ENCODE data around the gene ALPI.
"Not testable (repeated sequence)": the region's sequence is repeated elsewhere in the genome, so short reads cannot be mapped to it uniquely, and the experiment has no call there.

Gene ALPI

GRCh38 chr2:232455426-232456255 lies at the start of gene ALPI:
Gene ALPI (plus strand): TSS chr2:232456153. CDS start chr2:232456200, 47 bp downstream.
- no peak for DNase-seq (ENCODE audit: low read depth in 1 of 2, low spot score in 1 of 2)
- no peak for TF ChIP-seq JUND (IDR thresholded peaks at IDR 0.05; ENCODE audit: low read depth)
- in situ Hi-C loops (cut with HindIII; ENCODE audit: low pct_unique_long_range_greater_than_20kb, low sequenced_read_pairs): no loop called here

GRCh38 chr2:232406556-232407310 lies 49.2 kb upstream of the ALPI start, which contains the start of gene ALPG:
Gene ALPG (plus strand): TSS chr2:232406844. CDS start chr2:232406895, 51 bp downstream.
- TF ChIP-seq JUND (IDR thresholded peaks at IDR 0.05; ENCODE audit: low read depth): no peak
- DNase-seq (ENCODE audit: low read depth in 1 of 2, low spot score in 1 of 2): no peak
- in situ Hi-C loops (cut with HindIII; ENCODE audit: low pct_unique_long_range_greater_than_20kb, low sequenced_read_pairs): no loop called here

- in situ Hi-C loops (cut with HindIII; ENCODE audit: low pct_unique_long_range_greater_than_20kb, low sequenced_read_pairs); DNase-seq (ENCODE audit: low read depth in 1 of 2, low spot score in 1 of 2): not testable (repeated sequence)
Measured at GRCh38 chr2:232407428-232408150, 48.4 kb upstream of the ALPI start.

GRCh38 chr2:232408269-232408668 lies 47.7 kb upstream of the ALPI start:
- DNase-seq (ENCODE audit: low read depth in 1 of 2, low spot score in 1 of 2); in situ Hi-C loops (cut with HindIII; ENCODE audit: low pct_unique_long_range_greater_than_20kb, low sequenced_read_pairs): not testable (repeated sequence)

- in situ Hi-C loops (cut with HindIII; ENCODE audit: low pct_unique_long_range_greater_than_20kb, low sequenced_read_pairs); DNase-seq (ENCODE audit: low read depth in 1 of 2, low spot score in 1 of 2): not testable (repeated sequence)
Measured at GRCh38 chr2:232409617-232410016, 46.3 kb upstream of the ALPI start.

GRCh38 chr2:232410238-232410900 lies 45.6 kb upstream of the ALPI start:
- in situ Hi-C loops (cut with HindIII; ENCODE audit: low pct_unique_long_range_greater_than_20kb, low sequenced_read_pairs): no loop called here
- no peak for DNase-seq (ENCODE audit: low read depth in 1 of 2, low spot score in 1 of 2)
- TF ChIP-seq JUND (IDR thresholded peaks at IDR 0.05; ENCODE audit: low read depth): no peak

GRCh38 chr2:232411901-232412629 lies 43.9 kb upstream of the ALPI start:
- no peak for TF ChIP-seq JUND (IDR thresholded peaks at IDR 0.05; ENCODE audit: low read depth)
- no peak for DNase-seq (ENCODE audit: low read depth in 1 of 2, low spot score in 1 of 2)
- in situ Hi-C loops (cut with HindIII; ENCODE audit: low pct_unique_long_range_greater_than_20kb, low sequenced_read_pairs): no loop called here

GRCh38 chr2:232412986-232413385 lies 43.0 kb upstream of the ALPI start:
- TF ChIP-seq JUND (IDR thresholded peaks at IDR 0.05; ENCODE audit: low read depth): no peak
- DNase-seq (ENCODE audit: low read depth in 1 of 2, low spot score in 1 of 2): no peak
- in situ Hi-C loops (cut with HindIII; ENCODE audit: low pct_unique_long_range_greater_than_20kb, low sequenced_read_pairs): no loop called here

- no peak for DNase-seq (ENCODE audit: low read depth in 1 of 2, low spot score in 1 of 2)
- in situ Hi-C loops (cut with HindIII; ENCODE audit: low pct_unique_long_range_greater_than_20kb, low sequenced_read_pairs): no loop called here
- no peak for TF ChIP-seq JUND (IDR thresholded peaks at IDR 0.05; ENCODE audit: low read depth)
Measured at GRCh38 chr2:232415138-232415690, 40.7 kb upstream of the ALPI start.

GRCh38 chr2:232415736-232416520 lies 40.0 kb upstream of the ALPI start:
- in situ Hi-C loops (cut with HindIII; ENCODE audit: low pct_unique_long_range_greater_than_20kb, low sequenced_read_pairs): no loop called here
- DNase-seq (ENCODE audit: low read depth in 1 of 2, low spot score in 1 of 2): no peak
- TF ChIP-seq JUND (IDR thresholded peaks at IDR 0.05; ENCODE audit: low read depth): no peak

Data from T47D (cell line).